ACHN (cell line): ENCODE results near the gene ATAD2B.

ENCODE experiments used
- DNase-seq: peaks from one replicate; pipeline ENCODE4 v3.0.0-alpha.2; 2015
- in situ Hi-C: cut with HindIII; loops from 2 replicates; pipeline ENCODE4 v1.10.0; 2017; ENCODE audit warnings: low sequenced_read_pairs, low pct_ligation_motif_present, low pct_unique_long_range_greater_than_20kb

ATAD2B gene

GRCh38 chr2:23720705-23721453, 206.0 kb downstream of the ATAD2B start:
- no peak for DNase-seq
- in situ Hi-C loops, result no loop called here

GRCh38 chr2:23719716-23720115, 207.2 kb downstream of the ATAD2B start:
- in situ Hi-C loops, result no loop called here
- no peak for DNase-seq

GRCh38 chr2:23718931-23719700, 207.8 kb downstream of the ATAD2B start:
- DNase-seq, result no peak
- in situ Hi-C loops, result no loop called here

- in situ Hi-C loops, result no loop called here
- no peak for DNase-seq
These were observed 213.6 kb downstream of the ATAD2B start for GRCh38 chr2:23713351-23713750.

GRCh38 chr2:23712756-23713151, 214.2 kb downstream of the ATAD2B start:
- DNase-seq, result no peak
- in situ Hi-C loops, result no loop called here

GRCh38 chr2:23711979-23712755, 214.8 kb downstream of the ATAD2B start:
- in situ Hi-C loops, result no loop called here
- DNase-seq, result no peak

GRCh38 chr2:23709311-23709710, 217.6 kb downstream of the ATAD2B start:
- DNase-seq, result no peak
- in situ Hi-C loops, result no loop called here

- in situ Hi-C loops, result no loop called here
- DNase-seq, result no peak
These were observed 218.2 kb downstream of the ATAD2B start for GRCh38 chr2:23708771-23709170.

GRCh38 chr2:23707096-23707495, 219.8 kb downstream of the ATAD2B start:
- no peak for DNase-seq
- in situ Hi-C loops, result no loop called here

- in situ Hi-C loops, result no loop called here
- no peak for DNase-seq
These were observed 220.3 kb downstream of the ATAD2B start for GRCh38 chr2:23706613-23707078.

GRCh38 chr2:23705771-23706612, 220.9 kb downstream of the ATAD2B start:
- DNase-seq, result no peak

GRCh38 chr2:23703583-23704385, 223.1 kb downstream of the ATAD2B start:
- in situ Hi-C loops, result no loop called here

More at GRCh38 chr2:23705771-23706612, 220.9 kb downstream of the ATAD2B start:
- in situ Hi-C loops, result no loop called here

GRCh38 chr2:23703037-23703582, 223.8 kb downstream of the ATAD2B start:
- in situ Hi-C loops, result no loop called here
- DNase-seq, result no peak

More at GRCh38 chr2:23703583-23704385, 223.1 kb downstream of the ATAD2B start:
- no peak for DNase-seq

- DNase-seq, result no peak
- in situ Hi-C loops, result no loop called here
These were observed 226.3 kb downstream of the ATAD2B start for GRCh38 chr2:23700627-23701026.

- no peak for DNase-seq
- in situ Hi-C loops, result no loop called here
These were observed 227.4 kb downstream of the ATAD2B start for GRCh38 chr2:23699580-23699925.

- no peak for DNase-seq
- in situ Hi-C loops, result no loop called here
These were observed 228.0 kb downstream of the ATAD2B start for GRCh38 chr2:23698721-23699579.
